Prostate gland (tissue), 2 donors: ENCODE data around the gene KCNH2. TPM values are rescaled to one million over a fixed set of nuclear protein-coding genes. Genes with fewer than 3 reads are reported as not detected.
"Not testable (repeated sequence)": the region's sequence is repeated elsewhere in the genome, so short reads cannot be mapped to it uniquely, and the experiment has no call there.

Source experiments
- DNase-seq: peaks from one replicate; pipeline ENCODE4 v3.0.0-alpha.2; 2019; ENCODE audit warnings: low spot score
- H3K27ac ChIP-seq, 2 donors: fragments of 200-600 bp; sonication (generic); 2 replicates each; pipeline ENCODE4 v1.5.1; 2017 to 2019
- H3K27me3 ChIP-seq: fragments of 200-600 bp; sonication (generic); replicated peaks from 2 replicates; pipeline ENCODE4 v1.5.1; 2019; ENCODE audit not compliant: insufficient read depth
- H3K36me3 ChIP-seq, 2 donors: fragments of 200-600 bp; sonication (generic); 1 replicate in 1 of 2; 2 replicates in 1 of 2; pipeline versions ENCODE4 v1.5.1 to v1.8.1; 2017 to 2019
- H3K4me1 ChIP-seq: fragments of 200-600 bp; sonication (generic); replicated peaks from 2 replicates; pipeline ENCODE4 v1.5.1; 2019
- H3K4me3 ChIP-seq, 2 donors: fragments of 200-600 bp; sonication (generic); 2 replicates each; pipeline ENCODE4 v1.5.1; 2017 to 2019
- H3K9me3 ChIP-seq: fragments of 200-600 bp; sonication (generic); 2 replicates; pipeline ENCODE4 v1.5.1; 2017
- CTCF ChIP-seq, 4 experiments: fragments of 200-600 bp in 2 of 4; fragments of 450-650 bp in 2 of 4; sonication (generic) in 2 of 4; IDR thresholded peaks; 1 replicate in 3 of 4; 2 replicates in 1 of 4; pipeline ENCODE4 v1.5.1; 2016 to 2019; ENCODE audit warnings: antibody characterized with exemption in 4 of 4, mild to moderate bottlenecking in 2 of 4, moderate library complexity in 2 of 4
- POLR2A ChIP-seq: fragments of 450-650 bp; IDR thresholded peaks from one replicate; pipeline ENCODE4 v1.6.1; 2016; ENCODE audit warnings: antibody characterized with exemption, mild to moderate bottlenecking
- POLR2AphosphoS5 ChIP-seq: sonication (generic); formaldehyde crosslinking; IDR thresholded peaks from one replicate; pipeline ENCODE4 v1.6.1; 2017; ENCODE audit warnings: antibody characterized with exemption
- WGBS: methylation state at CpG from one replicate; pipeline ENCODE4 v1.1.5; 2018; 5-methylcytosine and 5-hydroxymethylcytosine counted together
- intact Hi-C: fragments of 100-400 bp; cut with DNase I; formaldehyde crosslinking; loops from one replicate; pipeline ENCODE4 v1.14.2; 2022
- total RNA-seq, 2 donors: library from RNA; depleted of rRNA; stranded (reverse); fragments of >200 nt; gene quantifications; one replicate each; pipeline ENCODE4 v1.1.0, GENCODE V29; 2016

KCNH2 gene
- 100 to 1,000 TPM in 1 of 2 donors, 10 to 100 TPM in 1; 10.1 to 184 TPM for total RNA-seq

- Histone ChIP-seq H3K36me3 (no peaks in the 10 kb centered on the region), H3K27me3 (peaks cover 2% of the 10 kb centered on the region), H3K4me1 (no peaks in the 10 kb centered on the region), H3K27ac (peak within 1 kb of the TSS; percentile 62 to 69), H3K4me3 (peak within 1 kb of the TSS; percentile 36), H3K9me3 (no peaks in the 10 kb centered on the region)
- intact Hi-C loops = no loop called here
- no peak for DNase-seq
- WGBS = under 1% methylated on average over 41 of the region's 81 CpGs
- TF ChIP-seq POLR2AphosphoS5 = no peak
- no peak for TF ChIP-seq CTCF (IDR thresholded peaks at IDR 0.05)
- no peak for TF ChIP-seq POLR2A
Measured at GRCh38 chr7:150978126-150978789, at the start of gene KCNH2. Gene KCNH2, minus strand, starts transcription at chr7:150978321. Its CDS starts 408 bp downstream, at chr7:150977913.

GRCh38 chr7:151027728-151028130, 49.6 kb upstream of the KCNH2 start:
- not testable (repeated sequence) for H3K36me3 ChIP-seq, H3K4me1 ChIP-seq, H3K27me3 ChIP-seq, H3K9me3 ChIP-seq, DNase-seq
- Histone ChIP-seq H3K4me3 (peak overlapping the region; percentile 58 to 63), H3K27ac (peak overlapping the region; percentile 86 to 88)
- intact Hi-C loops = loop anchor here (5.0 kb wide), 1 partner anchor 85 kb away; no protein-coding TSS in a partner anchor
- TF ChIP-seq POLR2A = peak; percentile 33
- WGBS = 6% methylated on average over 16 of the region's 16 CpGs

GRCh38 chr7:151026771-151027727, 48.9 kb upstream of the KCNH2 start:
- WGBS = 39% methylated on average over 19 of the region's 19 CpGs
- not testable (repeated sequence) for H3K4me3 ChIP-seq

GRCh38 chr7:151025924-151026671, 48.0 kb upstream of the KCNH2 start:
- no peak for TF ChIP-seq CTCF (IDR thresholded peaks at IDR 0.05)
- TF ChIP-seq POLR2A = no peak
- no peak for TF ChIP-seq POLR2AphosphoS5
- intact Hi-C loops = loop anchor here (5.0 kb wide), 1 partner anchor 86 kb away; no protein-coding TSS in a partner anchor

More at GRCh38 chr7:151026771-151027727, 48.9 kb upstream of the KCNH2 start:
- H3K4me1 ChIP-seq, H3K9me3 ChIP-seq, H3K27me3 ChIP-seq, DNase-seq, H3K36me3 ChIP-seq: not testable (repeated sequence)
- intact Hi-C loops = loop anchor here (5.0 kb wide), 1 partner anchor 85 kb away; no protein-coding TSS in a partner anchor
- H3K27ac ChIP-seq = peak overlapping the region; percentile 86 to 88

GRCh38 chr7:151024435-151025056, 46.4 kb upstream of the KCNH2 start, which contains the start of gene ATG9B:
Gene ATG9B, minus strand, starts transcription at chr7:151024494. Its CDS starts 71 bp downstream, at chr7:151024423.
- Histone ChIP-seq H3K27ac (no peak within 1 kb of the TSS), H3K27me3 (no peaks in the 10 kb centered on the region), H3K36me3 (no peaks in the 10 kb centered on the region), H3K9me3 (no peaks in the 10 kb centered on the region), H3K4me3 (no peak within 1 kb of the TSS), H3K4me1 (peaks cover 9% of the 10 kb centered on the region)
- TF ChIP-seq POLR2AphosphoS5 (no peak), POLR2A (no peak), CTCF (IDR thresholded peaks at IDR 0.05) (no peak)
- DNase-seq = no peak
- WGBS = 78% methylated on average over 4 of the region's 4 CpGs
- intact Hi-C loops = loop anchor here (5.0 kb wide), 1 partner anchor 88 kb away; no protein-coding TSS in a partner anchor

More at GRCh38 chr7:151025924-151026671, 48.0 kb upstream of the KCNH2 start:
- H3K4me3 ChIP-seq = no peak overlapping the region
- WGBS = 88% methylated on average over 4 of the region's 4 CpGs
- DNase-seq = no peak
- no peak overlapping the region for H3K27ac ChIP-seq
- no peaks in the 10 kb centered on the region for H3K27me3 ChIP-seq
- H3K4me1 ChIP-seq = peaks cover 9% of the 10 kb centered on the region
- H3K36me3 ChIP-seq = no peaks in the 10 kb centered on the region
- no peaks in the 10 kb centered on the region for H3K9me3 ChIP-seq
